SW 1271 (cell line): ENCODE measurements around the gene FGF14.
A peak's percentile ranks its signal among the peaks of the same experiment; 100 is the strongest.
"Not testable (repeated sequence)": the region's sequence is repeated elsewhere in the genome, so short reads cannot be mapped to it uniquely, and the experiment has no call there.

Experiments
- DNase-seq, 2 experiments: peaks; one replicate each; lab custom pipeline; 2025; lab: John Stamatoyannopoulos, UW

Gene FGF14

GRCh38 chr13:102136735-102137296 lies 265.0 kb downstream of the FGF14 start:
- no peak for DNase-seq

- no peak for DNase-seq
Observed at GRCh38 chr13:102132777-102133295, 269.0 kb downstream of the FGF14 start.

GRCh38 chr13:102131246-102131645 lies 270.6 kb downstream of the FGF14 start:
- DNase-seq: no peak

GRCh38 chr13:102128216-102128810 lies 273.5 kb downstream of the FGF14 start:
- no peak for DNase-seq

- DNase-seq: no peak
Observed at GRCh38 chr13:102127153-102127552, 274.7 kb downstream of the FGF14 start.

GRCh38 chr13:102122147-102122546 lies 279.7 kb downstream of the FGF14 start:
- no peak for DNase-seq

- DNase-seq: no peak
Observed at GRCh38 chr13:102117175-102117831, 284.5 kb downstream of the FGF14 start.

- no peak for DNase-seq
Observed at GRCh38 chr13:102103469-102103868, 298.4 kb downstream of the FGF14 start.

GRCh38 chr13:102100234-102100633 lies 301.6 kb downstream of the FGF14 start:
- no peak for DNase-seq

GRCh38 chr13:102097708-102098107 lies 304.1 kb downstream of the FGF14 start:
- no peak for DNase-seq

GRCh38 chr13:102093288-102093687 lies 308.6 kb downstream of the FGF14 start:
- DNase-seq: not testable (repeated sequence)

GRCh38 chr13:102091231-102091630 lies 310.6 kb downstream of the FGF14 start:
- peak in 1 of 2 experiments; percentile 0 for DNase-seq

GRCh38 chr13:102090532-102090931 lies 311.3 kb downstream of the FGF14 start:
- no peak for DNase-seq

- no peak for DNase-seq
Observed at GRCh38 chr13:102089722-102090121, 312.1 kb downstream of the FGF14 start.

GRCh38 chr13:102089177-102089576 lies 312.7 kb downstream of the FGF14 start:
- DNase-seq: no peak

- no peak for DNase-seq
Observed at GRCh38 chr13:102073251-102073650, 328.6 kb downstream of the FGF14 start.

- DNase-seq: no peak
Observed at GRCh38 chr13:102071711-102072110, 330.1 kb downstream of the FGF14 start.

GRCh38 chr13:102068323-102068722 lies 333.5 kb downstream of the FGF14 start:
- not testable (repeated sequence) for DNase-seq

- DNase-seq: no peak
Observed at GRCh38 chr13:102055090-102055779, 346.6 kb downstream of the FGF14 start.

- DNase-seq: no peak
Observed at GRCh38 chr13:102049853-102050252, 352.0 kb downstream of the FGF14 start.

- no peak for DNase-seq
Observed at GRCh38 chr13:102045731-102046130, 356.1 kb downstream of the FGF14 start.

GRCh38 chr13:102042746-102043145 lies 359.1 kb downstream of the FGF14 start:
- no peak for DNase-seq

GRCh38 chr13:102041544-102041943 lies 360.3 kb downstream of the FGF14 start:
- no peak for DNase-seq
